ENCODE results near the gene KRTAP5-7.
"Not testable (repeated sequence)": the region's sequence is repeated elsewhere in the genome, so short reads cannot be mapped to it uniquely, and the experiment has no call there.

KRTAP5-7 gene

GRCh38 chr11:71496421-71496820 lies 30.6 kb upstream of the KRTAP5-7 start:
- peak in 1 of 2 donors; percentile 3 for DNase-seq

GRCh38 chr11:71498091-71498490 lies 29.0 kb upstream of the KRTAP5-7 start:
- DNase-seq: no peak

- no peak for DNase-seq
These were observed 27.9 kb upstream of the KRTAP5-7 start for GRCh38 chr11:71499125-71499524.

GRCh38 chr11:71499546-71499945 lies 27.5 kb upstream of the KRTAP5-7 start:
- no peak for DNase-seq

- DNase-seq: no peak
These were observed 26.5 kb upstream of the KRTAP5-7 start for GRCh38 chr11:71500601-71501021.

- no peak for DNase-seq
These were observed 25.7 kb upstream of the KRTAP5-7 start for GRCh38 chr11:71501071-71501985.

- no peak for DNase-seq
These were observed 25.0 kb upstream of the KRTAP5-7 start for GRCh38 chr11:71502026-71502425.

- DNase-seq: no peak
These were observed 24.1 kb upstream of the KRTAP5-7 start for GRCh38 chr11:71502871-71503435.

- DNase-seq: no peak
These were observed 22.5 kb upstream of the KRTAP5-7 start for GRCh38 chr11:71504531-71504930.

- no peak for DNase-seq
These were observed 22.1 kb upstream of the KRTAP5-7 start for GRCh38 chr11:71505001-71505400.

- no peak for DNase-seq
These were observed 21.3 kb upstream of the KRTAP5-7 start for GRCh38 chr11:71505781-71506180.

- DNase-seq: no peak
These were observed 20.0 kb upstream of the KRTAP5-7 start for GRCh38 chr11:71507102-71507501.

GRCh38 chr11:71518506-71519471 lies 8.3 kb upstream of the KRTAP5-7 start:
- DNase-seq: no peak

GRCh38 chr11:71519546-71519945 lies 7.5 kb upstream of the KRTAP5-7 start:
- DNase-seq: no peak

- DNase-seq: no peak
These were observed 1.7 kb upstream of the KRTAP5-7 start for GRCh38 chr11:71525188-71525937.

- DNase-seq: no peak
These were observed 1.1 kb upstream of the KRTAP5-7 start for GRCh38 chr11:71525938-71526495.

GRCh38 chr11:71527576-71528210 lies 626 bp downstream of the KRTAP5-7 start:
- DNase-seq: no peak

GRCh38 chr11:71530602-71531001 lies 3.5 kb downstream of the KRTAP5-7 start:
- DNase-seq: no peak

- no peak for DNase-seq
These were observed 5.1 kb downstream of the KRTAP5-7 start for GRCh38 chr11:71532036-71532610.

- DNase-seq: not testable (repeated sequence)
These were observed 7.9 kb downstream of the KRTAP5-7 start for GRCh38 chr11:71534711-71535608.

Data from CD4-positive, alpha-beta T cell treated with Interleukin-4 for 1 hour (primary cell).